HG03196 (cell line): ENCODE measurements around the gene CCL13.

Experiments
- ATAC-seq: cut with Tn5 transposase; IDR thresholded peaks from one replicate; pipeline ENCODE4 v1.9.1; 2021; ENCODE audit not compliant: unreplicated experiment

CCL13 gene

DNA sequence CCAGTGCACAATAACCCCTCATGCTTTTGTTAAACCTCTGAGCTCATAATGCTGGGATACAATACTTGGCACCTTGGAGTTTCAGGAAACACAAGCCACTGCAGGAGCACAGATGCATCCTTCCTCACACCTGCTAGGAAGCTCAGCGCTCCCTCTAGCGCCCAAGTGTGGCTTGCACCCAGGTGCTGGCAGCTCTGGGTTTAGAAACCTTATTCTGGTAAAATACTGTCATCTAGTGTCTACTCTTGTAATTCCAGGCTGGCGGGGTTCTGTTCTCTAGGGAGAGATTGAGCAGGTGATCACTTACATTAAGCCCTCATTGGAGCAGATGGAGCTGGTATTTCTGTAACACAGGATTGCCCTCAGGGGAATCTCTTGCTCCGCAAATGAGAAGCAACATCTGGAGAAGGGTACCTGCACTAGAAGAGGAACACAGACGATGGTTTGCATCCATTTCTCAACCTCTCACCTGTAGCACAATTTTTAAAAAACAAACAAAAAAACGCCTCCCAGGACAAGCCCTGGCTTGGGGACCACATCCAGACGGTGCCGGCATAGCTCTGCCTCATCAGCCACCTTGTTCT lies 5.3 kb downstream of the CCL13 start:
- no peak for ATAC-seq

DNA sequence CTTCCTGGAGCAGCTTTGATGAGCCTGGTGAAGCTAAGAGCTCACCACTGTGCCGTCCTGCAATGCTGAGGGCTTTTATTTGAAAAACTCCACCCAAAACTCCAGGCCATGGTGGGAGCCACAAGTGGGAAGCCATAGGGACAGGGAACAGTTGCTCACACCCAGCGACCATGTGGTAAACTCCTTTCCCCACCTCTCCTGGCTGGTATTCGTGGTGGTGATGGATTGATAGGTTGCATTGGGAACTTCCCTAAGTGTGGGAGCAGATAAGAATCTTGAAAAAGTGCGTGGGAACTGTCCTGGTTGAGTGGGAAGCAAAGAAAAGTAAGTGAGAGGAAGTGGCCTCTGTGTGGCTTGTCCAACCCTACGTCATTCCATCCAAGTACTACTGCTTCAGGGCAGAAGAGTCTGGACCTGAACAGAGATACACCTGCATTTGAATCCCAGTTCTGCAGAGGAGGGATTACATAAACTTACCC lies 6.9 kb downstream of the CCL13 start, which contains the start of gene CCL1:
Gene CCL1 (minus strand): TSS at position 51 of the 479 bp plus-strand sequence. CDS start 72 bp downstream, outside the sequence.
- ATAC-seq: no peak

- no peak for ATAC-seq
Observed at GRCh38 chr17:34364751-34365150, 8.5 kb downstream of the CCL13 start.

DNA sequence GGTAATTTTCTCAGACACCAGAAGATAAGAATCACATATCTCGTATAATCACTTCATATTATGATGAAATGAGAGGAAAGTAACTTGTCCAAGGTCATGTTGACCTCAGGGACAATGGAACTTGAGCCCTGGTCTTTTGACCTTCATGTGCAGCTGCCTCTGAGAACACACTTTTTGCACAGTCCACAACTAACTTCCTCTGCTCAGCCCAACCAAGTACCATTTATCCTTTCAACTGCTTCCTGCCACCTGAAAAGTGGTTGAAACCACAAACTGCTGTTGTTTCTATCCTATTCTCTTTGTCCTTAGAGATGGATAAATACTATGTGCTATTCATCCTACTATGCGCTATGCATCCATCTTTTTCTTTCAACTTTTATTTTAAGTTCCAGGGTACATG lies 9.1 kb downstream of the CCL13 start:
- ATAC-seq: no peak

- no peak for ATAC-seq
Observed at GRCh38 chr17:34366010-34366409, 9.7 kb downstream of the CCL13 start.

GRCh38 chr17:34366529-34367107 lies 10.3 kb downstream of the CCL13 start:
- ATAC-seq: no peak

DNA sequence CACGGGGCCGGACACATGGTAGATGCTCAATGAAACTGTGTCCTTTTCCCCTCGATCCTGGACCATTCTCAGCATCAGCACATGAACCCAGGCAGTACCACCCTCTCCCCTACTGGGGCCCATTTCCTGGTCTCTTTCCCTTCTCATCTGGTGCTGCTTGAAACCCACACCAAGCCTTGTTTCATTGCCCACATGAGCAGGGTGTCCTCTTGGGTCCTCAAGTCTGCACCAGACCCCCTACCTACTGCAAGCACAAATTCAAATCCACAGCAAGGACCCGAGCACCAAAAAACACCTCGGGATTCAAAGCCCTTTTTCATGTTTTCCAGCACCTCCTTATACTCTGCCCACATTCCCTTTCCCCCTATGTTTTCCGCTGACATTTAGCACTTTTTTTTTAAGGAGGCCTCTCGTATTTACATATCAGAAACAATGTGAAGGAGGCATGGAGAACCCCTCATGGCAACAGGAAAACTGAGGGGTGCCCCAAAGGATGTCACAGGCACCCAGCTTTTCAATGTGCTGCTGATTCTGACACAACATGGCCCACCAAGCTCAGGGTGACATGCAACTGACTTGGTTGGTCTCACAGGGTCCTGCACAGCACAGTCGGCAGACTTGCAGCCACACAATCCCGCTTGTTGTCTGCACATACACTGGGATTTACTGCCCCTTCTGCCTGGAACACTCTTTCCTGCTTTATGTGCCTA lies 11.4 kb downstream of the CCL13 start:
- ATAC-seq: no peak

DNA sequence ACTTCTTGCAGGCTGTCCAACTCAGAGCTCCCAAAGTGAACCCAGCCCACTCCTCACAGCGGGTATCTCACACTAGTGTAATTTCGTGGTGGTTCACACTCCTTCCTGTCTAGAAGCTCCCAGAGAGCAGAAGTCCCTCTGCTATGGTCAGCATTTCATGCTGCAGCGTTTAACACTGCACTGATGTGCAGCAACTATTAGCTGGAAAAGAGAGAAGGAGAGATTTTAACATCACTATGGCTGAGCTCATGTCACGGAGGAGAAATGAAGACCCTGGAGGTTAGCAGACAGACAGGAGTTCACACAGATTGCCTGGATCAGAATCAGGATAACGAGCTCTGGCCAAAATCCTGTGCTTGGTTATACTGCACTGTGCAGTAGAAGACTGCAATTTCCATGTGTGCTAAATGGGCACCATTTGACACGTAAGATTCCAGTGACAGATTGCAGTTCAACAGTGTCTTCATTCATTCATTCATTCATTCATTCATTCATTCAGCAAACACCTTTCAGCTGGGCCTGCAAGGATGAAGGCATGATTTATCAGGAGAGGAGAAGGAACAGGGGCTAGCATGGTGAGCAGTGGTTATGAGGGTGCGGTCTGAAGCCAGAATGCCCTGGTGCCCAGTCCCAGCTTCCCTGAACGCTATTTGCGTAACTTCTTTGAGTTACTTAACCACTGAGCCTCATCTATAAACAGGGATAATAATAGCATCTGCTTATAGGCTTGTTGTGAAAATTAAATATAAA lies 12.1 kb downstream of the CCL13 start:
- ATAC-seq: no peak

DNA sequence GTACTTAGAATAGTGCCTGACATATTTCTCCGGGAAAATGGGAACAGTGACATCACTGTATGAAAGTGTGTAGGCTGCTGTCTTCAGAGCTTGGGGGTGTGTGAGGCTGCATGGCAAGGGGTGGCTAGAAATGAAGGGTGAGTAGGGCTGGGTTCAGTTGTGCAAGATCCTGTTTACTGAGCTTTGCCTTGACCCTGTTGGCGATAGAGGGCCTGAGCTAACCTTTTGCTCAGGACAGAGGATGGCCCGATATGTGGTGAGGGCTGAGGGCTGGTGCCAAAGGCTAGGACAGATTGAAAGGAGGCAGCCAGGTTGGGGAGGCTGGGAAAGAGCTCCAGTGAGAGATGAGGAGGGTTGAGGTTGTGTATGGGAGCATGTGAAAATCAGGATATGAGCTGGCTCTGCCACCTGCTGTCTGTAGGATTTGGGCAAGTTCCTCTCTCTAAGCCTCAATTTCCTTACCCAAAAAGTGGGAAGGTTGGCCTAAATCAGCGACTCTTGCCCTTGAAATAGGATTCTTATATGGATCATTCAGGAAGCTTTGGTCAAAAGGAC lies 12.7 kb downstream of the CCL13 start:
- ATAC-seq: no peak

DNA sequence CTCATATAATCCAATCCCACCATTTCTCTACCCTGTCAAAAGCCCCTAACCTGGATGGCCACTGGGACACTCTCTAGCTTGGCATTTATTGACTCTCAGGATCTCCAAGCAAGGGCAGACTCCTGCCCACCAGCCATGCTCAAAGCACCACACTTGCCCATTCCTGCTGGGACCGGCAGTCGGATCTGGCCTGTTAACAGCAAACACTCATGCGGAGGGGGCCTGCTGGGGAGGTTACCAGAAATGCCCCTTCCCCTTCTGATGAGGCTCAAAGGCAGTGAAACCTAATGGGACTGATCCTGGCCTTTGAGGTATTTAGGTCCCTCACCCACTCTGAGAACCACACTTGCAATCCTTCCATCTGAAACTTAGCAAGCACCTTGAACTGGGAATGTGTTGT lies 13.3 kb downstream of the CCL13 start:
- ATAC-seq: no peak

- ATAC-seq: no peak
Observed at GRCh38 chr17:34370376-34370996, 14.2 kb downstream of the CCL13 start.

DNA sequence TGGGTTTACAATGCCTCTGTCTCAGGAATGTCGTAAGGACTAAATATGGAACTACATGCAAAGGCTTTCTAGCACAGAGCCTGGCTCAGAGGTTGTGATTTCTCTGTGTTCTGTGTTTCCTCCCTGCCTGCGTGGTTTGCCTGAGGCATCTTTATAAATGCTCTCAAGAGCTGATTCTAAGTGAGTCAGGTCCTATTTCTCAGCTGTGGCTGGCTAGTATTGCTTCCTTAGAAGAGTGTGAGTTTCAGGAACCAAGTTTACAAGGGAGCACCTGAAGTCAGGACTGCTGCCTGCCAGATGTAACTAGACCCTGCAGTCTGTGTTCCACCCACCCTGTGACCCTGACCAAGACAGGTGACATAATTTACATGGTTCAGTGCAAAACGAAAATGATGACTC lies 14.7 kb downstream of the CCL13 start:
- ATAC-seq: no peak

- no peak for ATAC-seq
Observed at GRCh38 chr17:34371405-34372100, 15.3 kb downstream of the CCL13 start.

DNA sequence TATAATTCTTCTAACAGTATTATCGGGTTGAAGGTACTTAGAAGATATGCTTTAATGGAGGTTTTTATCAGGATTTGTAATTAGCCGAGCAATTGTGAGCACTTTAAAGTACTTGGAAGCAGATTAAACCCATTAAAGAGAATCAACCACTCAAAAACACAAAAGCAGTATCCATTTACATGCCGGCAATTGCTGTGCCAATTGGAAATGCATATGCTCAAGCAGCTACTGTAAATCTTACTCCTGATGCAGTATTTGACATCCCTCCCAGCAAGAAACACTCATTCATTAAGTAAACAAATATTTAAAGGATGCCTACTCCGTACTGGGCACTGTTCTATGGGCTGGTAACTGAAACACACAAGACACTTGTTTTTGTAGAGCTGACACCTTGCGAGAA lies 18.2 kb downstream of the CCL13 start:
- ATAC-seq: no peak

- no peak for ATAC-seq
Observed at GRCh38 chr17:34375426-34375997, 19.2 kb downstream of the CCL13 start.

DNA sequence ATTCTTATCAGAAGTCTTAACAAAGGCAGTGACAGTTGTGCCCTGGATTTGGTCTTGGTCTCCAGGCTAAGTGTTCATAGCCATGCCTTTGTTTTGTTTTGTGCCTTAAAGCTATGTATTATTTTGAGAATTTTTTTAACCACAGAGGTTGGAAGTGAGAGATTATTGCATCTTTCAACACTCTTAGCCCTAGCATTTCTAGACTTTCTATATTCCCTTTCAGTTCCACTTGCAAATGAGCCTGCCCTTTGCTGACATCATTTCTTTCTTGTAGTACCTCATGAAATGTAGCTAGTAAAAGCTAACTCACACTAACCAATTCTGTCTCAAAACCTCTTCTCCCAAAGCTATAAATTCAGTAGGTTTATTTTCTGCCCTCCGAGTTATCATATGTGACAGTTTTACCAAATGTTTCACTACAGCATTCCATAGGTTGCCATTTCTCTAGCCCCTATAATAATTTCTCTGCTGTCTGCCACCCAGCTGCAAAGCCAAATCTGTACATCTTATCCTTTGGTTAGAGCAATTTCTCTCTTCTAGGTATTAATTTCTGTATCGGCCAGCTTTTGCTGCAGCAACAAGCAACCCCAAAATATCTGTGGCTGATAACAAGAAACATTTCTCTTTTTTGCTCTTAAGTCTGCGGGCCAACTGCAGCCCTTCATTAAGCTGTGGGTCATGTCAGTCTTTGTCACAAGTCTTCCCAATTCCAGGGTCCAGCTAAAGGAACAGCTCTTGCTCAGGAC lies 21.0 kb downstream of the CCL13 start:
- ATAC-seq: no peak

GRCh38 chr17:34378664-34379101 lies 22.4 kb downstream of the CCL13 start:
- peak; percentile 71 for ATAC-seq

DNA sequence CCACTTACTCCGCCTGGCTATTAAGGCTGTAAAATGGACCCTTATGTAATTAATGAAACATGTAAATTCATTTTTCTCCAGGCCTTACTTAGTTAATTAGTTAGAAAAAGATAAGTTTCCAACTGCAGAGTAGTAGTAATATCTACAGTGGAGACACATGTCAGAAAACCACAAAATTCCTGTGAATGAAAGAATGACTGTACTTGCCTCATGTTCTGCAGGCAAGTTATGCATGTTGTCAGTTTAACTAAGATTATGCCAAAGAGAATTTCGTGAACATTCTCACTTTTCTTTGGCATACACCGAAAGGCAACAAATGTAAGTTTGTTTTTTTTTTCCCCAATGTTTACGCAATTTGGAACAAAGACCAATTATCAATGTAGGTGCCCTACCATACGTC lies 23.6 kb downstream of the CCL13 start:
- ATAC-seq: no peak

DNA sequence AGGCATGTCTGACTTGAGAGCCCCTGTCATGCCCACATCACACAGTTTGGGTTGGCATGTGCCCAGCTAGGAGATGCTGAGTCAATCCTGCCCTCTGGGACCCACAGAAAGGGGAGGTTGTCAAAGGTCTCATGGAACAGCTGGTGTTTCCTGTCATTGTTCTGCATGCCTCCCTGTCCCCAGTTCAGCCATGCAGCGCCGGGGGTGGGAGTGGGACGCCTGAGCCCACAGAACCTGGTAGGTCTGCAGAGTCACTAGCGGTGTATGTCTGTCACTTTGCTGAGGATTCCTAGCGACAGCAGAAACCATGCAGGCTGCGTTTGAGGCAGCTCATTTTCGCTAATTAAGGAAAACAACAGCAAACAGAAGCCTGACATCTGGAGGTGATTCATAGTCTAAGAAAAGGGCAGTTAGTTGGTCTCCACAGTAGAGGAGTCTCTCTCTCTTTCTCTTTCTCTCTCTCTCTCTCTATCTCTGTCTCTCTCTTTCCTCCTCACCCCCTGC lies 26.4 kb downstream of the CCL13 start:
- no peak for ATAC-seq
